ENCODE data around the gene PSMB3.
A peak's percentile ranks its signal among the peaks of the same experiment; 100 is the strongest.

Gene PSMB3

DNA sequence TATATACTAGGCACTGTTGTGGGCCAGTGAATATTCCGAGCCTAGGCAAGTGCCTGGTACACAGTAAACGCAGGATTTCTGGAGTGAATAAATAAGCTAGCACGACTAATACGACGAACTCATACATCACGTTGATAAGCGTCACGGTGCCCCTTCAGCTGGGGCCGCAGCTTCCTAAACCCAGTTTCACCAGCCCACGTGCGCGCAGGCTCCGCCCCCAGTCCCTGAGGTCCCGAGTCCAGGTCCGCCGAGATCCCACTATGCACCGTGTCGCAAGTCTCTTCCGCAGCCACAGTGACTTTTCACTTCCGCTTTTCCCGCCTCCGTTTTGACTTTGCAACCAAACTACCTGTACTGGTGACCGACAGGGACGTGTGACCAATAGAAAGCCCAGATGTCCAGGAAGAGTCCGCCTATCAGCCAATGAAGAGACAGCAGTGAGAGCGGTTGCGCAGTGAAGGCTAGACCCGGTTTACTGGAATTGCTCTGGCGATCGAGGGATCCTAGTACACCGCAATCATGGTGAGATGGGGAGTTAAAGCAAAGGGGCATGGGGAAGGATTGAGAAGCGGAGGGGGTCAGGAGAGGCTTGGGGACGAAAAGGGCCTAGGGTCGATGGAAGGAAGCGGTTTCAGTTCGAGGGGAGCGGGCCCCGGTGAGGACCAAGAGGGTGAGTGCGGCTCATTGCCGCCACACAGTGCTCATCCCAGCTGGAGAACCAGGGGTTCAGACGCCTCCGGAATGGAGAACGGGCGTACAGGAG is at the start of gene PSMB3:
TSS of gene PSMB3 (plus strand) at position 434 of the 763 bp plus-strand sequence. CDS start at position 520, 86 bp downstream.
- peaks cover 33% of the 10 kb centered on the region for H3K4me1 ChIP-seq (ENCODE audit: low read depth, poor library complexity, severe bottlenecking)
- peak within 1 kb of the TSS; percentile 87 for H3K9ac ChIP-seq
- H3K79me2 ChIP-seq (ENCODE audit: insufficient read depth, low read depth) = peaks cover 28% of the 10 kb centered on the region
- TF ChIP-seq, protein P1, sequence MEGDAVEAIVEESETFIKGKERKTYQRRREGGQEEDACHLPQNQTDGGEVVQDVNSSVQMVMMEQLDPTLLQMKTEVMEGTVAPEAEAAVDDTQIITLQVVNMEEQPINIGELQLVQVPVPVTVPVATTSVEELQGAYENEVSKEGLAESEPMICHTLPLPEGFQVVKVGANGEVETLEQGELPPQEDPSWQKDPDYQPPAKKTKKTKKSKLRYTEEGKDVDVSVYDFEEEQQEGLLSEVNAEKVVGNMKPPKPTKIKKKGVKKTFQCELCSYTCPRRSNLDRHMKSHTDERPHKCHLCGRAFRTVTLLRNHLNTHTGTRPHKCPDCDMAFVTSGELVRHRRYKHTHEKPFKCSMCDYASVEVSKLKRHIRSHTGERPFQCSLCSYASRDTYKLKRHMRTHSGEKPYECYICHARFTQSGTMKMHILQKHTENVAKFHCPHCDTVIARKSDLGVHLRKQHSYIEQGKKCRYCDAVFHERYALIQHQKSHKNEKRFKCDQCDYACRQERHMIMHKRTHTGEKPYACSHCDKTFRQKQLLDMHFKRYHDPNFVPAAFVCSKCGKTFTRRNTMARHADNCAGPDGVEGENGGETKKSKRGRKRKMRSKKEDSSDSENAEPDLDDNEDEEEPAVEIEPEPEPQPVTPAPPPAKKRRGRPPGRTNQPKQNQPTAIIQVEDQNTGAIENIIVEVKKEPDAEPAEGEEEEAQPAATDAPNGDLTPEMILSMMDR (conservative IDR thresholded peaks at IDR 0.05; ENCODE audit: low read depth, low read length) = no peak
- H2AFZ ChIP-seq (ENCODE audit: low read depth) = peak within 1 kb of the TSS; percentile 95
- H3K27ac ChIP-seq = peak within 1 kb of the TSS; percentile 84
- H3K36me3 ChIP-seq (ENCODE audit: insufficient read depth) = peaks cover 4% of the 10 kb centered on the region; the same call in 1 of the 2 replicates
- H3K27me3 ChIP-seq (ENCODE audit: insufficient read depth, low read depth) = peaks cover 25% of the 10 kb centered on the region; the same call in 1 of the 2 replicates
- H3K4me2 ChIP-seq = peak within 1 kb of the TSS; percentile 89
- peak within 1 kb of the TSS; percentile 35 for H3K4me3 ChIP-seq (IDR thresholded peaks at IDR 0.05; ENCODE audit: insufficient read depth, low read depth, low read length)
- H4K20me1 ChIP-seq (ENCODE audit: insufficient read depth) = no peaks in the 10 kb centered on the region

DNA sequence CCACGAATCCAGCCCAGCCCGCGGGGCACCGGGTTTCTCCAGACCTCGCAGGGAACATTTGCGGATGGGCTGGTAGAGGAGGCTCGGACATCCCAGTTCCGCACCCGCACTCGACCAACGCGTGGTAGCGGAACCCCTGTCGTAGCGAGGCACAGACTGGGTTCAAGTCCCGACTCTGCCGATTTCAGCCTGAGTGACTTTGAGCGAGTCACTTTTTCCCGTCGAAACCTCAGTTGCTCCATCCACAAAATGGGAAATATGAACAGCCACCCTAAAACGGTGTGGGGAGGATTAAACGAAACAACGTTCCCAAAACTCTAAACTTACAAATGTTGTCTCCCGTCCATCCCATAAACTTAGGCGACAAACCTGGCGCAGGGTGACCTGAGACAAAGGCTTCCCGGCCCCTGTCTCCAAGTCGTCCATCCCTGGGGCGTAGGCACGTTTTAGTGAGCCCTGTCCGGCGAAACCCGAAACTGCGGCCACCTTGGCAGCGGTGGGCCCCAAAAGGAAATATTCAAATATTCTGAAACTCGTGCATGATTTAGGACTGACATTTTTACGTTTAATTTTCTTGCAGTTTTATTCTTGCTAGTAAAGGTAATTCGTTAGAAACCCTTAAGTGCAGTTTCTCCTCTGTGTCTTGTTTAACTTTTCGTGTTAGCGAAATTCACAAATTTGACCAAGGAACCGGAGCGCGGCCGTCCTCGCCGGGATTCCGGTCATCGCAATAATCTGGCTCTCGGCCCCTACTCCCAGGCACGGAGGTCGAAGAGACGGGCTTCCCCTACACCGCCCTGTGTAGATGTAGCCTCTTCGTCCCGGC is 49.4 kb upstream of the PSMB3 start:
- TF ChIP-seq, protein P1 (conservative IDR thresholded peaks at IDR 0.05; ENCODE audit: low read depth, low read length) = 0 out of 2 replicates have a peak, but pooled peaks have one; percentile 14
- Histone ChIP-seq H3K27me3 (ENCODE audit: insufficient read depth, low read depth) (no peaks in the 10 kb centered on the region), H4K20me1 (ENCODE audit: insufficient read depth) (no peaks in the 10 kb centered on the region), H3K4me1 (ENCODE audit: low read depth, poor library complexity, severe bottlenecking) (peaks cover 42% of the 10 kb centered on the region), H2AFZ (ENCODE audit: low read depth) (peak overlapping the region; percentile 51), H3K4me3 (IDR thresholded peaks at IDR 0.05; ENCODE audit: insufficient read depth, low read depth, low read length) (no peak overlapping the region), H3K36me3 (ENCODE audit: insufficient read depth) (no peaks in the 10 kb centered on the region; the same call in 1 of the 2 replicates), H3K9ac (peak overlapping the region; percentile 97), H3K79me2 (ENCODE audit: insufficient read depth, low read depth) (peaks cover 28% of the 10 kb centered on the region), H3K4me2 (peak overlapping the region; percentile 98), H3K27ac (peak overlapping the region; percentile 98)

DNA sequence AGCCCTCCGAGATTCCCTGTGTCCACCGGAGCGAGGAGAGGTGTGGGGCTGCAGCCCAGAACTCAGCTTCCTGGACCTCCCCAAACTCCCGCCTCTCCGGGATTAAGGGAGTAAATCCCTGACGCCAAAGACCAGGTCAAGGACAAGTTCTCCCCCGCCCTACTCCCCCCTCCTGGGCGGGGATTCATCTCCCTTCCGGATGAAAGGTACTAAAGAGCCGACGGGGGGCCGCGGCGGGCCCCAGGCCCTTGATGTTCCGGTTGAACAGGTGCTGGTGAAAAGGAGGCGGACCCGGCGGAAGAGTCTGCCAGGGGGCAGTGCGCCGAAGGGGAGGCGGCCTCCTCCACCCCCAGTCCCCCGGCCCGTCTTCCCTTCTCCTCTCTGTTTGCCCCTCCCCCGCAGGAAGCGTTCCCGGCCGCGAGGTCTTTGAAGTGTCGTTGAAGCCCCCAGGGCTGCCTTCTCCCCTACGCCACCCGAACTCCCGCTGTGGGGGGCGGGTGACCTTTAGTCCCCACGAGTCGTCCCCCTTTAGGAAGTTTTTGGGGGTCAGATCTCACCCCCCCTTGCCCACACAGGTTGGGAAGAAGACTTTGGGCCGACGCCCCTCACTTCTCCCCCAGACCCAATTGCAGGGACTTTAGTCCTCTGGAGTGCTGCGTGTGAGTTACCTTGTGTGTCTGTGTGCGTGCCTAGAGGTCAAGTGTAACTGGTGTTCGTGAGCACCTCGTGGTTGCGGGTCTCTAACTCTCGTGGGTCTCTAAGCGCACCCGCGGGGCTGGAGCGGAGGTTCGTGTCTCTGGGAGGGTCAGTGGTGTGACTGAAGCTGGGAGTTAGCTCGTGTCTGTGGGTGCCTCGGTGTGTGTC is 48.6 kb upstream of the PSMB3 start:
- no peaks in the 10 kb centered on the region for H3K27me3 ChIP-seq (ENCODE audit: insufficient read depth, low read depth)
- peak overlapping the region; percentile 97 for H3K9ac ChIP-seq
- TF ChIP-seq, protein P1 (conservative IDR thresholded peaks at IDR 0.05; ENCODE audit: low read depth, low read length) = no peak
- peak overlapping the region; percentile 98 for H3K4me2 ChIP-seq
- peak overlapping the region; percentile 98 for H3K27ac ChIP-seq
- no peaks in the 10 kb centered on the region; the same call in 1 of the 2 replicates for H3K36me3 ChIP-seq (ENCODE audit: insufficient read depth)
- H3K79me2 ChIP-seq (ENCODE audit: insufficient read depth, low read depth) = peaks cover 29% of the 10 kb centered on the region
- no peak overlapping the region for H3K4me3 ChIP-seq (IDR thresholded peaks at IDR 0.05; ENCODE audit: insufficient read depth, low read depth, low read length)
- H4K20me1 ChIP-seq (ENCODE audit: insufficient read depth) = no peaks in the 10 kb centered on the region
- H3K4me1 ChIP-seq (ENCODE audit: low read depth, poor library complexity, severe bottlenecking) = peaks cover 39% of the 10 kb centered on the region
- peak overlapping the region; percentile 51 for H2AFZ ChIP-seq (ENCODE audit: low read depth)
